HCT116 (cell line): Measurements from ENCODE around the gene SNRNP40. TPM values are rescaled to one million over a fixed set of nuclear protein-coding genes. Genes with fewer than 3 reads are reported as not detected.

Experiments
- ATAC-seq: fragments of 200-7000 bp; cut with Tn5 transposase; 2 replicates; pipeline ENCODE4 v1.9.1; 2020; ENCODE audit warnings: mild to moderate bottlenecking, moderate library complexity
- BruUV-seq: library from RNA; stranded (reverse); fragments of 400-500 nt; replicated peaks from 2 replicates; lab custom pipeline; 2021; lab: Mats Ljungman, UMichigan
- CTCF ChIA-PET: fragments of 300-600 bp; sonication (Branson Sonifier 250); formaldehyde crosslinking; loops from one replicate; lab custom pipeline; 2021; ENCODE audit warnings: antibody characterized with exemption; lab: Charles Lee
- POLR2A ChIA-PET: fragments of 300-600, 350-600 bp; sonication (Branson Sonifier 250); formaldehyde crosslinking; loops from one replicate; lab custom pipeline; 2021; ENCODE audit warnings: antibody characterized with exemption; lab: Charles Lee
- RAD21 ChIA-PET, 2 experiments: fragments of 300-600 bp; sonication (Branson Sonifier 250); formaldehyde crosslinking; loops; one replicate each; lab custom pipeline; 2023; ENCODE audit warnings: low total read pairs in 2 of 2; ENCODE audit not compliant: uncharacterized antibody in 2 of 2, unreplicated experiment in 2 of 2, low non-redundant PET in 1 of 2; lab: Charles Lee
- DNase-seq: peaks from one replicate; pipeline ENCODE4 v3.0.0-alpha.2; 2010; ENCODE audit warnings: low read depth, low spot score
- H2AFZ ChIP-seq: fragments of 200-600 bp; shearing (Covaris generic), sonication (generic); 2 replicates; pipeline ENCODE4 v1.6.1; 2017; ENCODE audit warnings: low read depth, mixed run types, mixed read lengths, antibody characterized with exemption, low read length; ENCODE audit not compliant: poor library complexity, severe bottlenecking
- H3K27ac ChIP-seq: 2 replicates; pipeline ENCODE4 v1.5.1; 2012; ENCODE audit warnings: low read depth, low read length
- H3K27me3 ChIP-seq: fragments of 200-600 bp; sonication (generic); 2 replicates; pipeline ENCODE4 v1.6.1; 2016; ENCODE audit warnings: mixed run types, low read length, mixed read lengths; ENCODE audit not compliant: insufficient read depth
- H3K36me3 ChIP-seq, 2 experiments: fragments of 200-500 bp in 1 of 2; fragments of 200-600 bp in 1 of 2; sonication (Bioruptor generic) in 1 of 2; sonication (generic) in 1 of 2; 2 replicates each; pipeline versions ENCODE4 v1.5.1 to v1.6.1; 2014 to 2016; ENCODE audit warnings: low read length in 2 of 2, inconsistent platforms in 1 of 2, mixed read lengths in 1 of 2, mixed run types in 1 of 2; ENCODE audit not compliant: insufficient read depth in 2 of 2, control insufficient read depth in 1 of 2
- H3K4me1 ChIP-seq, 2 experiments: fragments of 200-600 bp in 1 of 2; sonication (generic) in 1 of 2; 2 replicates each; pipeline versions ENCODE4 v1.5.1 to v1.6.1; 2012 to 2017; ENCODE audit warnings: low read length in 2 of 2, inconsistent platforms in 1 of 2, mild to moderate bottlenecking in 1 of 2, mixed read lengths in 1 of 2, mixed run types in 1 of 2, moderate library complexity in 1 of 2; ENCODE audit not compliant: insufficient read depth in 2 of 2, control insufficient read depth in 1 of 2
- H3K4me2 ChIP-seq: fragments of 200-600 bp; sonication (generic); 2 replicates; pipeline ENCODE4 v1.6.1; 2017; ENCODE audit warnings: mixed run types, low read length, mixed read lengths
- H3K4me3 ChIP-seq, 2 experiments: fragments of 200-600 bp in 1 of 2; sonication (generic) in 1 of 2; replicated peaks in 1 of 2; 2 replicates each; pipeline ENCODE4 v1.5.1; 2011 to 2016; ENCODE audit warnings: low read length in 2 of 2, control low read depth in 1 of 2, low read depth in 1 of 2, mild to moderate bottlenecking in 1 of 2, mixed read lengths in 1 of 2, mixed run types in 1 of 2
- H3K79me2 ChIP-seq: fragments of 200-600 bp; sonication (generic); 2 replicates; pipeline ENCODE4 v1.6.1; 2017; ENCODE audit warnings: mild to moderate bottlenecking, mixed run types, low read length, moderate library complexity, mixed read lengths; ENCODE audit not compliant: insufficient read depth
- H3K9ac ChIP-seq: fragments of 200-600 bp; sonication (generic); 2 replicates; pipeline ENCODE4 v1.6.1; 2016; ENCODE audit warnings: low read length, mixed read lengths
- H3K9me2 ChIP-seq: fragments of 200-600 bp; sonication (generic), shearing (Covaris generic); 2 replicates; pipeline ENCODE4 v1.6.1; 2017; ENCODE audit warnings: mixed run types, mild to moderate bottlenecking, moderate library complexity; ENCODE audit not compliant: insufficient read depth
- H3K9me3 ChIP-seq, 2 experiments: fragments of 200-500 bp in 1 of 2; fragments of 200-600 bp in 1 of 2; sonication (Bioruptor generic) in 1 of 2; sonication (generic) in 1 of 2; 2 replicates each; pipeline ENCODE4 v1.6.1; 2014 to 2017; ENCODE audit warnings: low read length in 2 of 2, mixed read lengths in 2 of 2, inconsistent platforms in 1 of 2, low read depth in 1 of 2, mild to moderate bottlenecking in 1 of 2, mixed run types in 1 of 2, moderate library complexity in 1 of 2; ENCODE audit not compliant: control insufficient read depth in 1 of 2, insufficient read depth in 1 of 2
- H4K20me1 ChIP-seq: fragments of 200-600 bp; sonication (generic), shearing (Covaris generic); 2 replicates; pipeline ENCODE4 v1.6.1; 2017; ENCODE audit warnings: mixed run types, mild to moderate bottlenecking, moderate library complexity; ENCODE audit not compliant: insufficient read depth
- ATF3 ChIP-seq: IDR thresholded peaks from 2 replicates; pipeline ENCODE4 v1.6.1; 2012
- CBX3 ChIP-seq: IDR thresholded peaks from 2 replicates; pipeline ENCODE4 v1.6.1; 2012; ENCODE audit warnings: low read depth
- CEBPB ChIP-seq: IDR thresholded peaks from 2 replicates; pipeline ENCODE4 v1.6.1; 2012; ENCODE audit warnings: low read depth
- EGR1 ChIP-seq: IDR thresholded peaks from 2 replicates; pipeline ENCODE4 v1.6.1; 2012; ENCODE audit warnings: low read depth
- ELF1 ChIP-seq: IDR thresholded peaks from 2 replicates; pipeline ENCODE4 v1.6.1; 2012; ENCODE audit warnings: low read depth, borderline replicate concordance
- EZH2 ChIP-seq: fragments of 200-600 bp; sonication (generic); IDR thresholded peaks from 2 replicates; pipeline ENCODE4 v1.6.1; 2017; ENCODE audit warnings: antibody characterized with exemption, mixed run types
- EZH2phosphoT487 ChIP-seq: fragments of 200-600 bp; IDR thresholded peaks from 2 replicates; pipeline ENCODE4 v1.6.1; 2018; ENCODE audit warnings: antibody characterized with exemption, borderline replicate concordance
- JUND ChIP-seq: IDR thresholded peaks from 2 replicates; pipeline ENCODE4 v1.6.1; 2012
- MAX ChIP-seq: IDR thresholded peaks from 2 replicates; pipeline ENCODE4 v1.6.1; 2012
- POLR2A ChIP-seq: IDR thresholded peaks from 2 replicates; pipeline ENCODE4 v1.7.0; 2011; ENCODE audit warnings: borderline replicate concordance; ENCODE audit not compliant: insufficient read depth, insufficient read length; ENCODE audit errors: extremely low read depth
- POLR2AphosphoS5 ChIP-seq: IDR thresholded peaks from 2 replicates; pipeline ENCODE4 v1.6.1; 2011; ENCODE audit warnings: mild to moderate bottlenecking, low read depth, low read length, moderate library complexity
- RAD21 ChIP-seq: IDR thresholded peaks from 2 replicates; pipeline ENCODE4 v1.6.1; 2012; ENCODE audit warnings: low read depth, mild to moderate bottlenecking
- REST ChIP-seq: IDR thresholded peaks from 2 replicates; pipeline ENCODE4 v1.6.1; 2012; ENCODE audit warnings: low read depth
- SRF ChIP-seq: IDR thresholded peaks from 2 replicates; pipeline ENCODE4 v1.6.1; 2012; ENCODE audit warnings: low read depth
- TCF7L2 ChIP-seq: IDR thresholded peaks from 2 replicates; pipeline ENCODE4 v1.7.0; 2011; ENCODE audit warnings: borderline replicate concordance, inconsistent platforms; ENCODE audit not compliant: insufficient read depth, insufficient read length; ENCODE audit errors: extremely low read depth
- YY1 ChIP-seq: IDR thresholded peaks from 2 replicates; pipeline ENCODE4 v1.6.1; 2011; ENCODE audit warnings: low read length, low read depth, moderate library complexity, mild to moderate bottlenecking; ENCODE audit not compliant: insufficient replicate concordance; ENCODE audit errors: extremely low read depth
- ZBTB33 ChIP-seq: IDR thresholded peaks from 2 replicates; pipeline ENCODE4 v1.6.1; 2011; ENCODE audit warnings: mild to moderate bottlenecking, low read length, moderate library complexity; ENCODE audit not compliant: insufficient replicate concordance; ENCODE audit errors: extremely low read depth
- ZFX ChIP-seq: fragments of 450-650 bp; IDR thresholded peaks from 2 replicates; pipeline ENCODE4 v1.6.1; 2017
- ZNF274 ChIP-seq: fragments of 200-500 bp; sonication (Bioruptor generic); IDR thresholded peaks from 2 replicates; pipeline ENCODE4 v1.6.1; 2014; ENCODE audit warnings: mild to moderate bottlenecking, low read depth, low read length, inconsistent platforms
- intact Hi-C: fragments of 100-400 bp; cut with micrococcal nuclease; formaldehyde crosslinking; loops from 2 replicates; pipeline ENCODE4 v1.10.0; 2022
- total RNA-seq: library from RNA; stranded (reverse); gene quantifications from one replicate; pipeline ENCODE4 v1.2.1, GENCODE V29; 2021; ENCODE audit not compliant: unreplicated experiment

The SNRNP40 gene
- total RNA-seq, 1 experiment from 2014 or later, result 91.8 TPM

GRCh38 chr1:31219489-31219888, 77.1 kb downstream of the SNRNP40 start (continued):
- TF ChIP-seq REST, result no peak
- TF ChIP-seq EZH2phosphoT487, result no peak
- TF ChIP-seq CBX3, result no peak
- TF ChIP-seq RAD21, result no peak
- no peak for TF ChIP-seq ATF3
- no peak for TF ChIP-seq EZH2

- ChIA-PET CTCF (interaction anchor here (1.9 kb wide), 1 partner anchor 34 kb away, joined by 6 read pairs; no protein-coding TSS in a partner anchor), RAD21 (no interaction called here), POLR2A (no interaction called here)
- no peaks in the 10 kb centered on the region for H4K20me1 ChIP-seq
- ATAC-seq (no peak), DNase-seq (no peak)
- H3K9me3 ChIP-seq, result no peaks in the 10 kb centered on the region
- H3K9me2 ChIP-seq, result no peaks in the 10 kb centered on the region
- H3K36me3 ChIP-seq, result no peaks in the 10 kb centered on the region
- no peaks in the 10 kb centered on the region for H3K79me2 ChIP-seq
- no peak overlapping the region for H3K9ac ChIP-seq
- no peaks in the 10 kb centered on the region; a peak in 1 of 4 replicates for H3K4me1 ChIP-seq
- 0 out of 2 replicates have a peak, but pooled peaks cover 1% of the 10 kb centered on the region for H3K27me3 ChIP-seq
- no TSS peak for BruUV-seq
- H3K27ac ChIP-seq, result no peak overlapping the region
- no peak overlapping the region for H3K4me3 ChIP-seq
- H2AFZ ChIP-seq, result no peak overlapping the region
- intact Hi-C loops, result no loop called here
- no peak overlapping the region for H3K4me2 ChIP-seq
- TF ChIP-seq SRF, result no peak
- TF ChIP-seq ATF3, result no peak
- TF ChIP-seq EZH2, result no peak
- no peak for TF ChIP-seq CEBPB
- no peak for TF ChIP-seq TCF7L2
- no peak for TF ChIP-seq ELF1
- TF ChIP-seq ZNF274, result no peak
- no peak for TF ChIP-seq RAD21
- TF ChIP-seq ZBTB33, result no peak
- TF ChIP-seq YY1, result no peak
- TF ChIP-seq EGR1, result no peak
- TF ChIP-seq POLR2AphosphoS5, result no peak
- TF ChIP-seq MAX, result no peak
- no peak for TF ChIP-seq POLR2A
- no peak for TF ChIP-seq ZFX
- no peak for TF ChIP-seq JUND
These were observed 77.9 kb downstream of the SNRNP40 start for GRCh38 chr1:31218705-31219104.
